ENCODE data around the gene SPARCL1. TPM values are rescaled to one million over a fixed set of nuclear protein-coding genes. Genes with fewer than 3 reads are reported as not detected.

The SPARCL1 gene, protein sequence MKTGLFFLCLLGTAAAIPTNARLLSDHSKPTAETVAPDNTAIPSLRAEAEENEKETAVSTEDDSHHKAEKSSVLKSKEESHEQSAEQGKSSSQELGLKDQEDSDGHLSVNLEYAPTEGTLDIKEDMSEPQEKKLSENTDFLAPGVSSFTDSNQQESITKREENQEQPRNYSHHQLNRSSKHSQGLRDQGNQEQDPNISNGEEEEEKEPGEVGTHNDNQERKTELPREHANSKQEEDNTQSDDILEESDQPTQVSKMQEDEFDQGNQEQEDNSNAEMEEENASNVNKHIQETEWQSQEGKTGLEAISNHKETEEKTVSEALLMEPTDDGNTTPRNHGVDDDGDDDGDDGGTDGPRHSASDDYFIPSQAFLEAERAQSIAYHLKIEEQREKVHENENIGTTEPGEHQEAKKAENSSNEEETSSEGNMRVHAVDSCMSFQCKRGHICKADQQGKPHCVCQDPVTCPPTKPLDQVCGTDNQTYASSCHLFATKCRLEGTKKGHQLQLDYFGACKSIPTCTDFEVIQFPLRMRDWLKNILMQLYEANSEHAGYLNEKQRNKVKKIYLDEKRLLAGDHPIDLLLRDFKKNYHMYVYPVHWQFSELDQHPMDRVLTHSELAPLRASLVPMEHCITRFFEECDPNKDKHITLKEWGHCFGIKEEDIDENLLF
- 0.07 TPM in 1 of 2 replicates, not detected in the other for total RNA-seq

DNA sequence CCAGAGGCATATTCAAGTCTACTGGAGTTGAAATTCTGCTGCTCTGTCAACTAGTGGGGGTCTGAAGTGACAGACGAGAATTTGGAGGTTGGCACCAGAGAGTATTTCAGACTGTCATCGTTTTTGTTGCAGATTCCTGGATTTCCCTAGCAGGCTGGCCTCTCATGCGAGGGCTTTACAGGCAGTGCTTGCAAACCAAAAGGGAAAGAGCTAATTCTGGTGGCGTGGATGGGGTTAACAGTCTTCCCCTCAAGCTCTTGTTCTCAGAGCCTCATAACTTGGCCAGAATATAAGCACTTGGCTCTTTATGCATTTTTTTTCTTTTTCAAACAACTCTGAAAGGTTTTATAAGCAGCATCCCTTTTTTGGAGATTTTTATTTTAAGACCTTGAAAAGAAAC, at the start of gene SPARCL1:
TSS of gene SPARCL1 (minus strand) at position 190 of the 400 bp plus-strand sequence. CDS start 29,802 bp downstream, outside the sequence.

Other genes starting within 250 kb of the SPARCL1 start
- 0.07 TPM in 1 of 2 replicates, not detected in the other for gene HSD17B13, start 206.5 kb downstream of the SPARCL1 start, total RNA-seq
- 1.4 and 2.6 TPM in 2 replicates for gene HSD17B11, start 138.2 kb downstream of the SPARCL1 start, total RNA-seq
- gene NUDT9, start 106.8 kb downstream of the SPARCL1 start, total RNA-seq: 21.9 and 32.1 TPM in 2 replicates
- not detected in 2 replicates for gene DSPP, start 79.2 kb upstream of the SPARCL1 start, total RNA-seq
- not detected in 2 replicates for gene DMP1, start 120.9 kb upstream of the SPARCL1 start, total RNA-seq

All from nasal cavity respiratory epithelium epithelial cell of viscerocranial mucosa (primary cell).